Astrocyte (in vitro differentiated cells and primary cell): ENCODE measurements around the gene UNC5B.

ENCODE experiments used
- CTCF ChIP-seq: IDR thresholded peaks from 2 replicates; pipeline ENCODE4 v1.5.1; 2011; ENCODE audit warnings: low read depth, mild to moderate bottlenecking, inconsistent platforms, low read length, moderate library complexity; ENCODE audit not compliant: insufficient read depth
- EZH2 ChIP-seq: IDR thresholded peaks from 2 replicates; pipeline ENCODE4 v1.6.1; 2012; ENCODE audit warnings: mild to moderate bottlenecking, low read length, inconsistent platforms; ENCODE audit not compliant: insufficient read depth

DNA sequence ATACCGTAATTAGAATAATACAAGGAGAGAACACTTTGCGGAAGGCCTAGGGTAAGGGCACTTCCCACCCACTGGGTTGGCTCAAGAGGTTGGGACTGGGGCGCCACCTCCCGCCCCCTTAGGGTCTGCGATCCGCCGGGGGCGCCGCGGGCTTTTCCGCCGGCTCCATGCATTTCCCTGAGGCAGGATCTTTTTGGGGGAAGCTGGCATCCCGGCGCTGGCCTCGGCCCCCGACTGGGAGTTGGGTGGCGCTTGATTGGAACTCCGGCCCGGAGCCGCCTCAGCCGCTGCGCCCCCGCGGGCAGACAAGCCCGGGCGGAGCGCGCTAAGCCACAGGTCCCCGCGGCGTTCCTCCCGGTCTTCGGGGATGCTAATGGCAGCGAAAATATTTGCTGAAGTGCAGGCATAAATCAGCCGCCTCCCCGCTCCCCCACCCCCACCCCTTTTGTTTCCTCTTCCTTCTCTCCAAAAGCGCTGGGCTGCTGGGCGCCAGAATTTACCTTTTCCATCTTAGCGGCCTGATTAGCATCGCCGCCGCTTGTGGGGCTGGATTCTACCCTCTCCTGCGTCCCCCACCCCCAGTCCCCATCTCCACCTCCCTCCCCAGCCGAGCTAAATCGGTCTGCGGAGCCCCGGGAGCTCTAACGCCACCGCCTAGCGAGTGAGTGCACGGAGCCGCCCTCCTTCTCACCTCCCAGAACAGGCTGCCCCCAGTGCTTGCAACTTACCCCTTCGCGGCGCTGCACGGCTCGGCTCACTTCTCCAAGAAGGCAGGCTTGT, 5.1 kb downstream of the UNC5B start:
- TF ChIP-seq CTCF (no peak), EZH2 (no peak)
